Nephron progenitor cell (in vitro differentiated cells): ENCODE data around the gene NR3C2.

ENCODE experiments used
- DNase-seq: peaks from one replicate; pipeline ENCODE4 v3.0.0; 2021
- H3K27ac Mint-ChIP-seq: 2 replicates; pipeline ENCODE4 v1.8.0; 2021; ENCODE audit warnings: mild to moderate bottlenecking, moderate library complexity, mixed read lengths
- H3K27me3 Mint-ChIP-seq: 2 replicates; pipeline ENCODE4 v1.8.0; 2021; ENCODE audit warnings: mild to moderate bottlenecking, low read depth, mixed read lengths; ENCODE audit not compliant: poor library complexity
- H3K36me3 Mint-ChIP-seq: 2 replicates; pipeline ENCODE4 v1.8.0; 2021; ENCODE audit warnings: low read depth, mixed read lengths
- H3K4me1 Mint-ChIP-seq: 2 replicates; pipeline ENCODE4 v1.8.0; 2021; ENCODE audit warnings: mixed read lengths
- H3K4me3 Mint-ChIP-seq: 2 replicates; pipeline ENCODE4 v1.8.0; 2021; ENCODE audit warnings: mild to moderate bottlenecking, moderate library complexity, mixed read lengths
- H3K9me3 Mint-ChIP-seq: 2 replicates; pipeline ENCODE4 v1.8.0; 2021; ENCODE audit warnings: mild to moderate bottlenecking, moderate library complexity, mixed read lengths
- TF ChIP-seq, protein P1 (sequence below): fragments of 200-600 bp; sonication (generic); IDR thresholded peaks from 2 replicates; pipeline ENCODE4 v1.5.0; 2021; ENCODE audit warnings: antibody characterized with exemption

NR3C2 gene

GRCh38 chr4:148315049-148315448, 127.2 kb downstream of the NR3C2 start:
- no peak for DNase-seq
- Mint-ChIP-seq H3K4me3 (no peak overlapping the region), H3K36me3 (no peaks in the 10 kb centered on the region), H3K27ac (no peak overlapping the region), H3K27me3 (no peaks in the 10 kb centered on the region), H3K4me1 (no peaks in the 10 kb centered on the region), H3K9me3 (peaks cover 7% of the 10 kb centered on the region)
- TF ChIP-seq, protein P1, sequence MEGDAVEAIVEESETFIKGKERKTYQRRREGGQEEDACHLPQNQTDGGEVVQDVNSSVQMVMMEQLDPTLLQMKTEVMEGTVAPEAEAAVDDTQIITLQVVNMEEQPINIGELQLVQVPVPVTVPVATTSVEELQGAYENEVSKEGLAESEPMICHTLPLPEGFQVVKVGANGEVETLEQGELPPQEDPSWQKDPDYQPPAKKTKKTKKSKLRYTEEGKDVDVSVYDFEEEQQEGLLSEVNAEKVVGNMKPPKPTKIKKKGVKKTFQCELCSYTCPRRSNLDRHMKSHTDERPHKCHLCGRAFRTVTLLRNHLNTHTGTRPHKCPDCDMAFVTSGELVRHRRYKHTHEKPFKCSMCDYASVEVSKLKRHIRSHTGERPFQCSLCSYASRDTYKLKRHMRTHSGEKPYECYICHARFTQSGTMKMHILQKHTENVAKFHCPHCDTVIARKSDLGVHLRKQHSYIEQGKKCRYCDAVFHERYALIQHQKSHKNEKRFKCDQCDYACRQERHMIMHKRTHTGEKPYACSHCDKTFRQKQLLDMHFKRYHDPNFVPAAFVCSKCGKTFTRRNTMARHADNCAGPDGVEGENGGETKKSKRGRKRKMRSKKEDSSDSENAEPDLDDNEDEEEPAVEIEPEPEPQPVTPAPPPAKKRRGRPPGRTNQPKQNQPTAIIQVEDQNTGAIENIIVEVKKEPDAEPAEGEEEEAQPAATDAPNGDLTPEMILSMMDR = no peak

DNA sequence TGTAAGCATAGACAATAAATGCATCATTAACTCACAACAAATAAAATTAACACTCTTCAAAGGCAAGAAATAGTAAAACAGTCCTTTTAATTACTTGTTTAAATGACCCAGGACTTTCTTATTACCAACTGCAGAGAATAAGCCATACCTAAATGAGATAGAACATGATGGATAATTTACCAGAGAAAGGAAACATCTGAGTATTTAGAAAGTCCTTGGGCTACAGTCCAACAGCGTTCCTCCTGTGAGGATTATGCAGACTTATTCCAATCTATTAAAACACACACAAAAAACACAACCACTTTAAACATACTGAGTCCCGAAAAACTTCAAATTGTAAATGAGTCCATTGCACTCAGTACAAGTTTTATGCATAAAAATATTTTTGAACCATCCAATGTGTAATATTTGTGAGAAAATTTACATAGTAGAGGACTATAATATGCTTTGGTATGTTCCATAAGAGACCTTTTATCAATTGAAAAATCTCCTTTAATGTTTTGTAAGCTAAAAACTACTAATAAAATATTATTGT, 129.2 kb downstream of the NR3C2 start:
- Mint-ChIP-seq H3K27ac (no peak overlapping the region), H3K9me3 (peaks cover 4% of the 10 kb centered on the region), H3K4me3 (no peak overlapping the region), H3K36me3 (no peaks in the 10 kb centered on the region), H3K4me1 (no peaks in the 10 kb centered on the region), H3K27me3 (no peaks in the 10 kb centered on the region)
- TF ChIP-seq, protein P1 = no peak
- no peak for DNase-seq

DNA sequence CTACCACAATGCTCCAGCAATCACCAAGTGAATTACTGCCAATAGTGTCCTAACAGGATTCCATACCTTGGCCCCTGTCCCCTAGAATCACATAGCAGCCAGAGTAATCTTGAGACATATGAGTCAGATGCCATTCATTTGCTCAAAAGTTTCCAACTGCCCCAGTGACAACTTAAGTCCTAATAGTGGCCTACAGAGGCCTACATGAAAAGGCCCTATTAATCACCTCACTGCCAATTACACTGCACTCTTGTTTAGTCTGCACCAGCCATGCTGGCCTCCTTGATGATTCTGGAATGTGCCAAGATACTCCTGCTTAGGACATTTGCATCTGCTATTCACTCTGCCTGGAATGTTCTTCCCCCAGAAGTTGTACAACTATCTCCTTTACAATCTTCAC, 130.7 kb downstream of the NR3C2 start:
- TF ChIP-seq, protein P1 = no peak
- DNase-seq = no peak
- Mint-ChIP-seq H3K27me3 (no peaks in the 10 kb centered on the region), H3K9me3 (no peaks in the 10 kb centered on the region), H3K27ac (no peak overlapping the region), H3K4me3 (no peak overlapping the region), H3K4me1 (no peaks in the 10 kb centered on the region), H3K36me3 (no peaks in the 10 kb centered on the region)

GRCh38 chr4:148310756-148311155, 131.5 kb downstream of the NR3C2 start:
- TF ChIP-seq, protein P1 = no peak
- no peaks in the 10 kb centered on the region for H3K36me3 Mint-ChIP-seq
- no peak overlapping the region for H3K4me3 Mint-ChIP-seq
- H3K9me3 Mint-ChIP-seq = no peaks in the 10 kb centered on the region
- no peak overlapping the region for H3K27ac Mint-ChIP-seq
- H3K27me3 Mint-ChIP-seq = no peaks in the 10 kb centered on the region
- DNase-seq = no peak
- H3K4me1 Mint-ChIP-seq = no peaks in the 10 kb centered on the region

- Mint-ChIP-seq H3K36me3 (peaks cover 5% of the 10 kb centered on the region), H3K9me3 (peaks cover 21% of the 10 kb centered on the region), H3K4me3 (no peak overlapping the region), H3K27me3 (no peaks in the 10 kb centered on the region), H3K27ac (no peak overlapping the region), H3K4me1 (no peaks in the 10 kb centered on the region)
- DNase-seq = no peak
- TF ChIP-seq, protein P1 = no peak
Measured at GRCh38 chr4:148305751-148306150, 136.5 kb downstream of the NR3C2 start.

DNA sequence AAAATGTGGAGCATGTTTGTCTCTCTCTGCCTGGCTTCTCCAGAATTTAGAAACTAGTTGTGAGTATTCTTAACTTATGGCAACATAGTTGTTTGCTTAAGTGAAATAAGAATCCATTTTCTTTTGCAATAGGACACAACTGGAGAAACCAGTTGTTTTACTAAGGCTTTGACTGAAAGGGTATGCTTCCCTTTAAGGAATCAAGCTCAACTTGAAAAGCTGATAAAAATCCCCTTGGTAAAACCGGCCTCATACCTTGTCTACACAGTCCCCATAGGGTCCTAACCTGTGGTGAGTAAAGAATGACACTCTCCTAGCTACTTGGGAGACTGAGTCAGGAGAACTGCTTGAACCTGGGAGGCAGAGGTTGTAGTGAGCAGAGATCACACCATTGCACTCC, 139.8 kb downstream of the NR3C2 start:
- no peak overlapping the region for H3K27ac Mint-ChIP-seq
- no peak overlapping the region for H3K4me3 Mint-ChIP-seq
- H3K36me3 Mint-ChIP-seq = peaks cover 10% of the 10 kb centered on the region
- TF ChIP-seq, protein P1 = no peak
- DNase-seq = no peak
- H3K4me1 Mint-ChIP-seq = no peaks in the 10 kb centered on the region
- no peaks in the 10 kb centered on the region for H3K27me3 Mint-ChIP-seq
- H3K9me3 Mint-ChIP-seq = peaks cover 51% of the 10 kb centered on the region
